Suprapubic skin (tissue), 3 donors: ENCODE measurements around the gene ABCC2.

Experiments used
- POLR2AphosphoS5 ChIP-seq, 3 donors: sonication (generic); formaldehyde crosslinking; IDR thresholded peaks; one replicate each; pipeline ENCODE4 v1.6.1; 2017; ENCODE audit warnings: antibody characterized with exemption in 3 of 3
- TF ChIP-seq, protein P1 (sequence below), 2 donors: fragments of 200-600 bp in 1 of 2; fragments of 450-650 bp in 1 of 2; sonication (generic) in 1 of 2; IDR thresholded peaks; one replicate each; pipeline ENCODE4 v1.5.1; 2016 to 2019; ENCODE audit warnings: antibody characterized with exemption in 2 of 2, mild to moderate bottlenecking in 1 of 2, moderate library complexity in 1 of 2

DNA sequence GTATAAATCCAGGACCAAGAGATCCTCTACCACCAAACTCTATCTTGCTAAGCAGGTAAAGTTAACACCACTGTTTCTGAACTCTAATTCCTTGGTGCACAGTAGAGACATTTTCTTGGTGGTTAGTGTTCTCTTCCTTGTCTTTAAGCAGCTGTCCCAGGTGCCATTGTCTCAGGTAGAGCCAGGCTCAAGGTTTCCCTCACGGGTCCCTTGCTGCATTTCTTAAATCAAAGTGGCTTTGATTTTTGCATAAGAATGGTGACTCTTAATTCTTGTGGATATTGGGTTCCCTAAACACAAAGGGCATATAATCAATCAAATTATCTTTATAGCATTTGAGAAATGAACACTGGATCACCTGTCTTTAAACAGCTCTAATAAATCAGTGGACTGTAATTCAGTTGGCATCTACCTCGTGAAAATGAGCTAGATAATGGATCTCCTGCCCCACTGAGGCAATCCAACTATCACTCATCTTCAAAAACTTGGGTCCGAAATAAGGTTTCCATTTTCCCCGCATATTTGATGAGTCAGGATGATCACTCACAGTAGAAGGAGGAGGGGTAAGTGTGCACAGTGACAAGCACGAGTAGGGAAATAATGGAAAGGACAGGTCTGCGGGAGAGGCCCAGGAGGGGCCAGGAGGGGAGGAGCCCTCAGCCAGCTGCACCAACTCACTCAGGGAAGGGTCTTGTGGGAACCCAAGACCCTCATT, 2.4 kb downstream of the ABCC2 start:
- TF ChIP-seq, protein P1, sequence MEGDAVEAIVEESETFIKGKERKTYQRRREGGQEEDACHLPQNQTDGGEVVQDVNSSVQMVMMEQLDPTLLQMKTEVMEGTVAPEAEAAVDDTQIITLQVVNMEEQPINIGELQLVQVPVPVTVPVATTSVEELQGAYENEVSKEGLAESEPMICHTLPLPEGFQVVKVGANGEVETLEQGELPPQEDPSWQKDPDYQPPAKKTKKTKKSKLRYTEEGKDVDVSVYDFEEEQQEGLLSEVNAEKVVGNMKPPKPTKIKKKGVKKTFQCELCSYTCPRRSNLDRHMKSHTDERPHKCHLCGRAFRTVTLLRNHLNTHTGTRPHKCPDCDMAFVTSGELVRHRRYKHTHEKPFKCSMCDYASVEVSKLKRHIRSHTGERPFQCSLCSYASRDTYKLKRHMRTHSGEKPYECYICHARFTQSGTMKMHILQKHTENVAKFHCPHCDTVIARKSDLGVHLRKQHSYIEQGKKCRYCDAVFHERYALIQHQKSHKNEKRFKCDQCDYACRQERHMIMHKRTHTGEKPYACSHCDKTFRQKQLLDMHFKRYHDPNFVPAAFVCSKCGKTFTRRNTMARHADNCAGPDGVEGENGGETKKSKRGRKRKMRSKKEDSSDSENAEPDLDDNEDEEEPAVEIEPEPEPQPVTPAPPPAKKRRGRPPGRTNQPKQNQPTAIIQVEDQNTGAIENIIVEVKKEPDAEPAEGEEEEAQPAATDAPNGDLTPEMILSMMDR (IDR thresholded peaks at IDR 0.05) = no peak
- TF ChIP-seq POLR2AphosphoS5 (IDR thresholded peaks at IDR 0.05) = no peak
